ENCODE data around the gene AFP.

The AFP gene

DNA sequence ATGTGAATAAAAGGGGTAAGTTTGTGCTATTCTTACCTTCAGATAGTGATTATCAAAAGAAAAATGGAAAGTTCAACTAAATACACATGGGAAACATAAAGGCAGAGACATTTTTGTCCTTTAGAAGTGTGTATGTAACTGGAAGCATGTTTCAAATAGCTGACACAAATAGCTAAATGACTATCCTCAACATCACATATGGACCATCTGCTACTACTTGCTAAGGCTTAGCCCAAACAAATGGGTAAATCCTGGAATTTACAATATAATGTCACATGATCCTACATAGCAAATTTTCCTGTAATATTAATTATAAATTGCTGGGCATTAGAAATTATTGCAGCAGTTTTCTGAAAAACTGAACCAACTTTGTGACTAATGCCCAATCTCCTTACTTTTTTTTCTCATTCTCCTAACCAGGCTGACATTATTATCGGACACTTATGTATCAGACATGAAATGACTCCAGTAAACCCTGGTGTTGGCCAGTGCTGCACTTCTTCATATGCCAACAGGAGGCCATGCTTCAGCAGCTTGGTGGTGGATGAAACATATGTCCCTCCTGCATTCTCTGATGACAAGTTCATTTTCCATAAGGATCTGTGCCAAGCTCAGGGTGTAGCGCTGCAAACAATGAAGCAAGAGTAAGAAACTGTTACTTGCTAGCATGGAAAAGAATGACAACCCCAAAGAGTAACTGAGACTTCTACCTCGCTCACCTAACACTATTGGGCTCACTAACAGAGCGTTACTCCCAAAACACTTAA lies 16.1 kb downstream of the AFP start:
- DNase-seq (ENCODE audit: insufficient read length, low spot score): no peak
- TF ChIP-seq, protein P1, sequence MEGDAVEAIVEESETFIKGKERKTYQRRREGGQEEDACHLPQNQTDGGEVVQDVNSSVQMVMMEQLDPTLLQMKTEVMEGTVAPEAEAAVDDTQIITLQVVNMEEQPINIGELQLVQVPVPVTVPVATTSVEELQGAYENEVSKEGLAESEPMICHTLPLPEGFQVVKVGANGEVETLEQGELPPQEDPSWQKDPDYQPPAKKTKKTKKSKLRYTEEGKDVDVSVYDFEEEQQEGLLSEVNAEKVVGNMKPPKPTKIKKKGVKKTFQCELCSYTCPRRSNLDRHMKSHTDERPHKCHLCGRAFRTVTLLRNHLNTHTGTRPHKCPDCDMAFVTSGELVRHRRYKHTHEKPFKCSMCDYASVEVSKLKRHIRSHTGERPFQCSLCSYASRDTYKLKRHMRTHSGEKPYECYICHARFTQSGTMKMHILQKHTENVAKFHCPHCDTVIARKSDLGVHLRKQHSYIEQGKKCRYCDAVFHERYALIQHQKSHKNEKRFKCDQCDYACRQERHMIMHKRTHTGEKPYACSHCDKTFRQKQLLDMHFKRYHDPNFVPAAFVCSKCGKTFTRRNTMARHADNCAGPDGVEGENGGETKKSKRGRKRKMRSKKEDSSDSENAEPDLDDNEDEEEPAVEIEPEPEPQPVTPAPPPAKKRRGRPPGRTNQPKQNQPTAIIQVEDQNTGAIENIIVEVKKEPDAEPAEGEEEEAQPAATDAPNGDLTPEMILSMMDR (IDR thresholded peaks at IDR 0.05; ENCODE audit: insufficient read depth, missing control alignments): no peak
- FAIRE-seq: peak; percentile 92

DNA sequence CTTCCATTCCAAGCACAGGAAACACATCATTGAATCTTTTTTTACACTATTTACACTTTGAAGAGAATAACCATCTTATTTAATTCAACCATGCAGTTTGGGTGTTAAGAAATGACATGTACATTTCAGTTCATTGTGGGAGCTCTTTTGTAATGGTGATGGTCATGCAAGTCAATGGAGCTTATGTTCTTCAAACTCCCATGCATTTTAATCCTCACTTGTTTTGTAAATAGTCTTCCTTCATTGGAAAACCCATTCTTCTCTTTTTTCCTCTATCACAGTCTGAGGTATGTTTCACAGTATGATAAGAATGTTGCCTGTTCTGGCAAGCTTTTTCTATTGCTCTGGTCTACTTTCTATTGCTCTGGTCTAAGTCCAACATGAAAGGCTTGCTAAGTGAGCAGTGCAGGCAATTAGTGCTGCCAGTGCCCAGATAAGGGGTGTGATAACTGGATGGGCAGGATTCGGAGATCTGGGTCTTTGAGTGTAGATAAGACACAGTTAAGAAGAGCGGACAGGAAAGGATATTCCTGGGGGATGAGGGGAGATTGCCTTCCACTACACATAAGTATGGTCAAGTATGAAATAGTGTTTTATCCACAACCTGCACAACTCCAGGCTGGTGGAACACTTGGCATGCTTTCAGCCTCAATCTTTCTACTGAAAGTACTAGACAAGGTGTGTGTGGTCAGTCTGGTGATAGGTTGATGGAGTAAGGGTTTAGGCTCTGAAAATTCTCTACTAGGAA lies 17.1 kb downstream of the AFP start:
- FAIRE-seq (no peak), DNase-seq (ENCODE audit: insufficient read length, low spot score) (no peak)
- TF ChIP-seq, protein P1 (IDR thresholded peaks at IDR 0.05; ENCODE audit: insufficient read depth, missing control alignments): no peak

GRCh38 chr4:73453701-73454005 lies 17.6 kb downstream of the AFP start:
- DNase-seq (ENCODE audit: insufficient read length, low spot score) (no peak), FAIRE-seq (no peak)
- TF ChIP-seq, protein P1 (IDR thresholded peaks at IDR 0.05; ENCODE audit: insufficient read depth, missing control alignments): no peak

DNA sequence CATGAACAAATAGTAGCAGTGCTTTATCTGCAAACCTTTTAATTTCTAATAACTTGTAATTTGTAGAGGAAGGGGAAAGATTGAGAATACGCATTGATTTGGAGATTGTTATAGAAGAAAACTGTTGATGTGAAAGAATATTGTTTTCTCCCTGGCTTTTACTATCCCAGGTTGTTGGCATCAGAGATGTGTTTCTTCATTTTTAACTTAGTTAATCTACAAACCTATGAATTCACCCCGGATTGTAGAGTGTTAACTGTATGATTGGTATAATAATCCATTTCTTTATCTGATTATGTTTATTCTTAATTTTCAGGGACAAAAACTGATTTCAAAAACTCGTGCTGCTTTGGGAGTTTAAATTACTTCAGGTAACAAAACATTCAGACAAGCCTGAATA lies 18.9 kb downstream of the AFP start:
- TF ChIP-seq, protein P1 (IDR thresholded peaks at IDR 0.05; ENCODE audit: insufficient read depth, missing control alignments): no peak
- FAIRE-seq (no peak), DNase-seq (ENCODE audit: insufficient read length, low spot score) (no peak)

- DNase-seq (ENCODE audit: insufficient read length, low spot score) (no peak), FAIRE-seq (no peak)
- TF ChIP-seq, protein P1 (IDR thresholded peaks at IDR 0.05; ENCODE audit: insufficient read depth, missing control alignments): no peak
Observed at GRCh38 chr4:73456177-73457022, 20.4 kb downstream of the AFP start.

DNA sequence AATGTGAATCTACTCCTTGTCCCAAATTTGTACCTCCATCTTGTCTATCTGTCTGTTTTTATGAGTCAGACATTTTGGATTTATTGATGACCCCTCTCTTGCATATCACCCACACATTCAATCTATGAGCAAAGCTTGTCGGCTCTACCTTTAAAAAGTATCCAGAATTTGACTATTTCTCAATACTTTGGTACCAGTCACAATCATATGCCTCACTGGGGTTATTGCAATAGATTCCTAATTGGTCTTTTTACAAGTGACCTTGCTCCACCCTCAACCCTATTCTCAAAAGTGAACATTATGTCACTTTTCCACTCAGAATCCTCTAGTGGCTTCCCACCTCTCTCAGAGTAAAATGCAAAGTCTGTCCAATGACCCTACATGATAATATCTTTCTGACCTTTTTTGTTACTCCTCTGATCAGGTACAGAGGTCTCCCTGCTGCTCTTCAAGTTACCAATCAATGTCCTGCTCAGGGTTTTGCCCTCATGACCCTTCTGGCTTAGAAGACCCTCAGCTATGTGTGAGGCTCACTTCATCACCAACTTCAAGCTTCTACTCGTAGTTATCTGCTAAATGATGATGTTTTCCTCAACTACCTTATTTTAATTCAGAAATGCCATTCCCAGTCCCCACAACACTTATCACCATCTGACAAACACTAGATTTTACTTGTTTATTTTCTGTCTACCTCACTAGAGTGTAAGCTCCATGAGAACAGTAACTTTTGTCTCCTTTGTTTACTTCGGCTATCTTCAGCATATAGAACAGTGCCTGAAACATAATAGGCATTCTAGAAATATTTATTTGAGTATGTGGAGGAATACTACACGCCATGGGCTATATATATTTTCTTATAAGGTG lies 22.4 kb downstream of the AFP start:
- DNase-seq (ENCODE audit: insufficient read length, low spot score) (no peak), FAIRE-seq (no peak)
- TF ChIP-seq, protein P1 (IDR thresholded peaks at IDR 0.05; ENCODE audit: insufficient read depth, missing control alignments): no peak
